KMS-11 (cell line): ENCODE measurements around the gene CACNG4.

ENCODE experiments used
- H2AFZ ChIP-seq: fragments of 200-600 bp; sonication (generic); 2 replicates; pipeline ENCODE4 v1.6.1; 2016; ENCODE audit warnings: antibody characterized with exemption, mixed run types, low read depth
- H3K27ac ChIP-seq: fragments of 200-600 bp; sonication (generic); 2 replicates; pipeline ENCODE4 v1.6.1; 2016; ENCODE audit warnings: mild to moderate bottlenecking, mixed run types
- H3K27me3 ChIP-seq: fragments of 200-600 bp; sonication (generic); 2 replicates; pipeline ENCODE4 v1.6.1; 2017; ENCODE audit warnings: mild to moderate bottlenecking, low read depth, mixed run types, moderate library complexity; ENCODE audit not compliant: insufficient read depth
- H3K36me3 ChIP-seq: fragments of 200-600 bp; sonication (generic); 2 replicates; pipeline ENCODE4 v1.6.1; 2017; ENCODE audit warnings: mild to moderate bottlenecking, mixed run types; ENCODE audit not compliant: insufficient read depth
- H3K4me1 ChIP-seq: fragments of 200-600 bp; sonication (generic); 2 replicates; pipeline ENCODE4 v1.6.1; 2016; ENCODE audit warnings: mild to moderate bottlenecking, low read depth, mixed run types; ENCODE audit not compliant: poor library complexity, severe bottlenecking
- H3K4me2 ChIP-seq: fragments of 200-600 bp; sonication (generic); 2 replicates; pipeline ENCODE4 v1.7.0; 2016; ENCODE audit warnings: mild to moderate bottlenecking, mixed run types
- H3K4me3 ChIP-seq: fragments of 200-600 bp; sonication (generic); IDR thresholded peaks from 2 replicates; pipeline ENCODE4 v1.6.1; 2017; ENCODE audit warnings: low read depth, low read length, mixed read lengths; ENCODE audit not compliant: insufficient read depth
- H3K79me2 ChIP-seq: fragments of 200-600 bp; sonication (generic); 2 replicates; pipeline ENCODE4 v1.6.1; 2016; ENCODE audit warnings: low read depth, mixed run types; ENCODE audit not compliant: insufficient read depth
- H3K9ac ChIP-seq: fragments of 200-600 bp; sonication (generic); 2 replicates; pipeline ENCODE4 v1.6.1; 2016; ENCODE audit warnings: mild to moderate bottlenecking, mixed run types
- H4K20me1 ChIP-seq: fragments of 200-600 bp; sonication (generic); 2 replicates; pipeline ENCODE4 v1.6.1; 2016; ENCODE audit warnings: mild to moderate bottlenecking, mixed run types; ENCODE audit not compliant: insufficient read depth
- CTCF ChIP-seq: fragments of 200-600 bp; sonication (generic); conservative IDR thresholded peaks from 2 replicates; pipeline ENCODE4 v1.6.1; 2017; ENCODE audit warnings: low read depth, mild to moderate bottlenecking, antibody characterized with exemption, low read length, moderate library complexity, mixed read lengths

CACNG4 gene

GRCh38 chr17:67058036-67058435 is 93.5 kb downstream of the CACNG4 start:
- H2AFZ ChIP-seq: no peak overlapping the region
- H3K4me3 ChIP-seq: no peak overlapping the region
- no peaks in the 10 kb centered on the region for H3K79me2 ChIP-seq
- H3K9ac ChIP-seq: no peak overlapping the region
- TF ChIP-seq CTCF: no peak
- H3K36me3 ChIP-seq: no peaks in the 10 kb centered on the region
- no peaks in the 10 kb centered on the region for H3K27me3 ChIP-seq
- no peaks in the 10 kb centered on the region for H3K4me1 ChIP-seq
- H3K4me2 ChIP-seq: no peak overlapping the region
- no peak overlapping the region for H3K27ac ChIP-seq
- no peaks in the 10 kb centered on the region for H4K20me1 ChIP-seq

- Histone ChIP-seq H3K9ac (no peak overlapping the region), H3K36me3 (no peaks in the 10 kb centered on the region), H4K20me1 (no peaks in the 10 kb centered on the region), H3K4me1 (no peaks in the 10 kb centered on the region), H2AFZ (no peak overlapping the region), H3K27ac (no peak overlapping the region), H3K79me2 (no peaks in the 10 kb centered on the region), H3K4me2 (no peak overlapping the region), H3K27me3 (no peaks in the 10 kb centered on the region), H3K4me3 (no peak overlapping the region)
- TF ChIP-seq CTCF: no peak
Observed at GRCh38 chr17:67059372-67059771, 94.9 kb downstream of the CACNG4 start.

- Histone ChIP-seq H2AFZ (no peak overlapping the region), H4K20me1 (no peaks in the 10 kb centered on the region), H3K4me1 (no peaks in the 10 kb centered on the region), H3K79me2 (no peaks in the 10 kb centered on the region), H3K9ac (no peak overlapping the region), H3K27ac (no peak overlapping the region), H3K4me2 (no peak overlapping the region), H3K4me3 (no peak overlapping the region), H3K36me3 (no peaks in the 10 kb centered on the region), H3K27me3 (no peaks in the 10 kb centered on the region)
- no peak for TF ChIP-seq CTCF
Observed at GRCh38 chr17:67063141-67063540, 98.6 kb downstream of the CACNG4 start.

- no peak overlapping the region for H3K9ac ChIP-seq
- H3K4me2 ChIP-seq: no peak overlapping the region
- no peak for TF ChIP-seq CTCF
- no peaks in the 10 kb centered on the region for H3K36me3 ChIP-seq
- H2AFZ ChIP-seq: no peak overlapping the region
- no peaks in the 10 kb centered on the region for H3K79me2 ChIP-seq
- H4K20me1 ChIP-seq: no peaks in the 10 kb centered on the region
- H3K27me3 ChIP-seq: no peaks in the 10 kb centered on the region
- no peak overlapping the region for H3K4me3 ChIP-seq
- no peaks in the 10 kb centered on the region for H3K4me1 ChIP-seq
- H3K27ac ChIP-seq: no peak overlapping the region
Observed at GRCh38 chr17:67066717-67067116, 102.2 kb downstream of the CACNG4 start.
